GM21576 (cell line): ENCODE data around the gene ZNF41.
"Not testable (repeated sequence)": the region's sequence is repeated elsewhere in the genome, so short reads cannot be mapped to it uniquely, and the experiment has no call there.

Experiments used
- ATAC-seq: cut with Tn5 transposase; IDR thresholded peaks from one replicate; pipeline ENCODE4 v1.9.1; 2021; ENCODE audit warnings: mild to moderate bottlenecking, moderate library complexity; ENCODE audit not compliant: unreplicated experiment

Gene ZNF41

GRCh38 chrX:47482512-47483305 is at the start of gene ZNF41:
Gene ZNF41, minus strand, starts transcription at chrX:47483222. Its CDS starts 15,741 bp downstream, at chrX:47467481.
- ATAC-seq: peak; percentile 85

GRCh38 chrX:47530049-47530448 is 47.0 kb upstream of the ZNF41 start:
- no peak for ATAC-seq

GRCh38 chrX:47529548-47529947 is 46.5 kb upstream of the ZNF41 start:
- no peak for ATAC-seq

- no peak for ATAC-seq
These were observed 40.7 kb upstream of the ZNF41 start for GRCh38 chrX:47523713-47524166.

- ATAC-seq: peak; percentile 84
These were observed 40.3 kb upstream of the ZNF41 start for GRCh38 chrX:47523297-47523696.

- no peak for ATAC-seq
These were observed 35.1 kb upstream of the ZNF41 start for GRCh38 chrX:47518144-47518543.

- no peak for ATAC-seq
These were observed 33.1 kb upstream of the ZNF41 start for GRCh38 chrX:47515941-47516665.

GRCh38 chrX:47514533-47515235 is 31.7 kb upstream of the ZNF41 start:
- ATAC-seq: no peak

- ATAC-seq: peak; percentile 48
These were observed 30.3 kb upstream of the ZNF41 start for GRCh38 chrX:47513034-47513965.

GRCh38 chrX:47512383-47512782 is 29.4 kb upstream of the ZNF41 start:
- ATAC-seq: not testable (repeated sequence)

- ATAC-seq: no peak
These were observed 24.3 kb upstream of the ZNF41 start for GRCh38 chrX:47507153-47507867.

GRCh38 chrX:47503151-47503550 is 20.1 kb upstream of the ZNF41 start:
- no peak for ATAC-seq

- no peak for ATAC-seq
These were observed 19.5 kb upstream of the ZNF41 start for GRCh38 chrX:47502316-47503125.

GRCh38 chrX:47501226-47502074 is 18.4 kb upstream of the ZNF41 start:
- no peak for ATAC-seq

GRCh38 chrX:47500554-47500953 is 17.5 kb upstream of the ZNF41 start:
- ATAC-seq: no peak

GRCh38 chrX:47499293-47499692 is 16.3 kb upstream of the ZNF41 start:
- ATAC-seq: no peak

- ATAC-seq: no peak
These were observed 15.4 kb upstream of the ZNF41 start for GRCh38 chrX:47498411-47498810.

GRCh38 chrX:47497271-47497888 is 14.4 kb upstream of the ZNF41 start:
- no peak for ATAC-seq
